Hepatocyte (in vitro differentiated cells): Measurements from ENCODE around the gene MED29. TPM values are rescaled to one million over a fixed set of nuclear protein-coding genes. Genes with fewer than 3 reads are reported as not detected.

Source experiments
- DNase-seq: peaks from one replicate; pipeline ENCODE4 v3.0.0-alpha.2; 2016; ENCODE audit warnings: low spot score
- H2AFZ ChIP-seq: fragments of 200-600 bp; sonication (generic); 2 replicates; pipeline ENCODE4 v1.6.0; 2016; ENCODE audit warnings: antibody characterized with exemption, mild to moderate bottlenecking
- H3K27ac ChIP-seq: fragments of 200-600 bp; sonication (generic); 2 replicates; pipeline ENCODE4 v1.5.1; 2016; ENCODE audit warnings: mild to moderate bottlenecking
- H3K27me3 ChIP-seq: fragments of 200-600 bp; sonication (generic); 2 replicates; pipeline ENCODE4 v1.6.1; 2016
- H3K36me3 ChIP-seq: fragments of 200-600 bp; sonication (generic); replicated peaks from 2 replicates; pipeline ENCODE4 v1.5.1; 2016; ENCODE audit warnings: low read depth; ENCODE audit not compliant: insufficient read depth
- H3K4me1 ChIP-seq: fragments of 200-600 bp; sonication (generic); 2 replicates; pipeline ENCODE4 v1.5.1; 2016; ENCODE audit warnings: mild to moderate bottlenecking, moderate library complexity; ENCODE audit not compliant: insufficient read depth
- H3K4me2 ChIP-seq: fragments of 200-600 bp; sonication (generic); 2 replicates; pipeline ENCODE4 v1.6.0; 2016
- H3K4me3 ChIP-seq: fragments of 200-600 bp; sonication (generic); 2 replicates; pipeline ENCODE4 v1.5.1; 2016; ENCODE audit warnings: mild to moderate bottlenecking
- H3K79me2 ChIP-seq: fragments of 200-600 bp; sonication (generic); 2 replicates; pipeline ENCODE4 v1.6.0; 2017; ENCODE audit warnings: mild to moderate bottlenecking
- H3K9me2 ChIP-seq: fragments of 200-600 bp; sonication (generic); replicated peaks from 2 replicates; pipeline ENCODE4 v1.6.0; 2017; ENCODE audit warnings: mild to moderate bottlenecking; ENCODE audit not compliant: insufficient read depth
- H3K9me3 ChIP-seq: fragments of 200-600 bp; sonication (generic); 2 replicates; pipeline ENCODE4 v1.5.1; 2016; ENCODE audit warnings: low read depth, mild to moderate bottlenecking
- H4K20me1 ChIP-seq: fragments of 200-600 bp; sonication (generic); 2 replicates; pipeline ENCODE4 v1.6.0; 2016; ENCODE audit warnings: mild to moderate bottlenecking; ENCODE audit not compliant: insufficient read depth, poor library complexity, severe bottlenecking
- CTCF ChIP-seq: fragments of 200-600 bp; sonication (generic); IDR thresholded peaks from 2 replicates; pipeline ENCODE4 v1.5.1; 2016; ENCODE audit warnings: antibody characterized with exemption, mild to moderate bottlenecking; ENCODE audit not compliant: poor library complexity
- EZH2 ChIP-seq: fragments of 200-600 bp; sonication (generic); IDR thresholded peaks from 2 replicates; pipeline ENCODE4 v1.6.1; 2016; ENCODE audit warnings: antibody characterized with exemption, mild to moderate bottlenecking, borderline replicate concordance
- EZH2phosphoT487 ChIP-seq: fragments of 200-600 bp; sonication (generic); IDR thresholded peaks from one replicate; pipeline ENCODE4 v1.6.1; 2018; ENCODE audit warnings: antibody characterized with exemption, mild to moderate bottlenecking, low read depth, moderate library complexity; ENCODE audit not compliant: unreplicated experiment, severe bottlenecking
- WGBS: methylation state at CpG from one replicate; pipeline ENCODE4 v1.1.6; 2016; ENCODE audit warnings: low lambda C conversion rate; ENCODE audit errors: missing lambda C conversion rate; 5-methylcytosine and 5-hydroxymethylcytosine counted together
- polyA plus RNA-seq: library from polyadenylated mRNA; unstranded; fragments of >200 nt; fragmentation: Nextera tagmentation; extraction: Ambion mirVana; gene quantifications from 2 replicates; pipeline ENCODE4 v1.2.1, GENCODE V29; 2016
- total RNA-seq: library from RNA; depleted of rRNA; stranded (reverse); fragments of >200 nt; gene quantifications from 2 replicates; pipeline ENCODE4 v1.2.3, GENCODE V29; 2014

The MED29 gene
- total and polyA plus RNA-seq, 2 experiments from 2014 or later, result 18.9 to 38.6 TPM

GRCh38 chr19:39413272-39413910 lies 22.2 kb downstream of the MED29 start:
- peaks cover 6% of the 10 kb centered on the region for H4K20me1 ChIP-seq
- peak overlapping the region; percentile 59 for H3K4me3 ChIP-seq
- H2AFZ ChIP-seq, result peak overlapping the region; percentile 72
- peak; percentile 85 for DNase-seq
- no peaks in the 10 kb centered on the region for H3K9me3 ChIP-seq
- TF ChIP-seq CTCF (no peak), EZH2 (no peak), EZH2phosphoT487 (no peak)
- H3K79me2 ChIP-seq, result peaks cover 47% of the 10 kb centered on the region
- H3K36me3 ChIP-seq, result no peaks in the 10 kb centered on the region
- peak overlapping the region; percentile 99 for H3K27ac ChIP-seq
- peak overlapping the region; percentile 91 for H3K4me2 ChIP-seq
- H3K27me3 ChIP-seq, result no peaks in the 10 kb centered on the region
- under 1% methylated on average over 15 of the region's 54 CpGs for WGBS
- H3K9me2 ChIP-seq, result no peaks in the 10 kb centered on the region
- peaks cover 18% of the 10 kb centered on the region for H3K4me1 ChIP-seq

- Histone ChIP-seq H3K4me3 (peak overlapping the region; percentile 59), H3K27me3 (no peaks in the 10 kb centered on the region), H3K36me3 (no peaks in the 10 kb centered on the region), H3K79me2 (peaks cover 41% of the 10 kb centered on the region), H3K4me1 (peaks cover 18% of the 10 kb centered on the region), H3K9me3 (no peaks in the 10 kb centered on the region), H4K20me1 (peaks cover 3% of the 10 kb centered on the region), H3K27ac (peak overlapping the region; percentile 99), H3K9me2 (no peaks in the 10 kb centered on the region), H3K4me2 (peak overlapping the region; percentile 91), H2AFZ (peak overlapping the region; percentile 45)
- no peak for TF ChIP-seq CTCF
- TF ChIP-seq EZH2phosphoT487, result no peak
- TF ChIP-seq EZH2, result no peak
- 16% methylated on average over 18 of the region's 18 CpGs for WGBS
- peak; percentile 44 for DNase-seq
These were observed 22.9 kb downstream of the MED29 start for GRCh38 chr19:39413911-39414608.

GRCh38 chr19:39415111-39416046 lies 24.2 kb downstream of the MED29 start:
- H3K27me3 ChIP-seq, result no peaks in the 10 kb centered on the region
- no peak overlapping the region for H2AFZ ChIP-seq
- TF ChIP-seq EZH2, result no peak
- TF ChIP-seq EZH2phosphoT487, result no peak
- TF ChIP-seq CTCF, result no peak
- no peak overlapping the region for H3K4me3 ChIP-seq
- H3K27ac ChIP-seq, result no peak overlapping the region
- DNase-seq, result no peak
- H3K9me2 ChIP-seq, result no peaks in the 10 kb centered on the region
- H3K36me3 ChIP-seq, result no peaks in the 10 kb centered on the region
- H3K9me3 ChIP-seq, result no peaks in the 10 kb centered on the region
- H4K20me1 ChIP-seq, result peaks cover 3% of the 10 kb centered on the region
- WGBS, result 85% methylated on average over 31 of the region's 35 CpGs
- peaks cover 41% of the 10 kb centered on the region for H3K79me2 ChIP-seq
- peaks cover 16% of the 10 kb centered on the region for H3K4me1 ChIP-seq
- H3K4me2 ChIP-seq, result peak overlapping the region; percentile 91
